Aorta (tissue), 5 donors: Measurements from ENCODE around the gene YTHDF1. TPM values are rescaled to one million over a fixed set of nuclear protein-coding genes. Genes with fewer than 3 reads are reported as not detected.

Experiments used
- ATAC-seq: fragments of 200-7000 bp; cut with Tn5 transposase; one replicate; pipeline ENCODE4 v1.9.1; 2022; ENCODE audit warnings: moderate library complexity; ENCODE audit not compliant: low FRiP score
- DNase-seq, 2 donors: peaks; one replicate each; pipeline ENCODE4 v3.0.0-alpha.2; 2020
- H3K27ac ChIP-seq, 2 donors: one replicate each; pipeline ENCODE4 v1.5.1; 2013; ENCODE audit warnings: low read length in 2 of 2, mild to moderate bottlenecking in 2 of 2, moderate library complexity in 2 of 2, control low read depth in 1 of 2, inconsistent platforms in 1 of 2, low read depth in 1 of 2
- H3K27me3 ChIP-seq, 2 donors: one replicate each; pipeline ENCODE4 v1.6.1; 2013; ENCODE audit warnings: control low read depth in 1 of 2, low read length in 1 of 2, mild to moderate bottlenecking in 1 of 2, moderate library complexity in 1 of 2; ENCODE audit not compliant: insufficient read depth in 2 of 2, control insufficient read depth in 1 of 2
- H3K36me3 ChIP-seq, 2 donors: one replicate each; pipeline ENCODE4 v1.6.1; 2013; ENCODE audit warnings: control low read depth in 1 of 2, low read length in 1 of 2, mild to moderate bottlenecking in 1 of 2; ENCODE audit not compliant: insufficient read depth in 2 of 2, control insufficient read depth in 1 of 2
- H3K4me1 ChIP-seq, 2 donors: one replicate each; pipeline ENCODE4 v1.6.1; 2013; ENCODE audit warnings: low read length in 2 of 2, control low read depth in 1 of 2, mild to moderate bottlenecking in 1 of 2, moderate library complexity in 1 of 2; ENCODE audit not compliant: insufficient read depth in 2 of 2, control insufficient read depth in 1 of 2
- H3K4me3 ChIP-seq, 2 donors: one replicate each; pipeline ENCODE4 v1.5.1; 2013; ENCODE audit warnings: low read length in 2 of 2, control low read depth in 1 of 2, mild to moderate bottlenecking in 1 of 2
- H3K9me3 ChIP-seq: one replicate; pipeline ENCODE4 v1.6.1; 2013; ENCODE audit warnings: mild to moderate bottlenecking, low read length; ENCODE audit not compliant: control insufficient read depth
- WGBS, 2 donors: extraction: QIAGEN DNeasy Blood & Tissue Kit; methylation state at CpG; one replicate each; pipeline ENCODE4 v1.1.7; 2013; 5-methylcytosine and 5-hydroxymethylcytosine counted together
- intact Hi-C, 2 donors: fragments of 100-400 bp; cut with DNase I; formaldehyde crosslinking; loops; one replicate each; pipeline versions ENCODE4 v1.14.2 to v1.15.0; 2022
- polyA plus RNA-seq, 2 donors: library from polyadenylated mRNA; stranded (reverse); fragments of 200-250 nt; gene quantifications; one replicate each; pipeline ENCODE4 v1.2.3, GENCODE V29; 2013
- total RNA-seq, 2 donors: library from RNA; stranded (reverse); fragmentation: NEBNext Ultra II Directional; extraction: Animal tissue kit (Norgen Biotek cat#: 25700); gene quantifications; one replicate each; pipeline ENCODE4 v1.2.1, GENCODE V29; 2021
- donor health status: healthy with polysubstance abuse.
- donor health status: Bipolar disorder and iron deficiency.
- donor health status: DM: no; HTN: no; CAD: no.
- donor health status: DM: no; HTN: no; CAD: no.
- donor health status: DM: yes; HTN: yes; CAD: no.

YTHDF1 gene
- total and polyA plus RNA-seq, 4 donors: 19.8 to 30.4 (median 24.7) TPM

DNA sequence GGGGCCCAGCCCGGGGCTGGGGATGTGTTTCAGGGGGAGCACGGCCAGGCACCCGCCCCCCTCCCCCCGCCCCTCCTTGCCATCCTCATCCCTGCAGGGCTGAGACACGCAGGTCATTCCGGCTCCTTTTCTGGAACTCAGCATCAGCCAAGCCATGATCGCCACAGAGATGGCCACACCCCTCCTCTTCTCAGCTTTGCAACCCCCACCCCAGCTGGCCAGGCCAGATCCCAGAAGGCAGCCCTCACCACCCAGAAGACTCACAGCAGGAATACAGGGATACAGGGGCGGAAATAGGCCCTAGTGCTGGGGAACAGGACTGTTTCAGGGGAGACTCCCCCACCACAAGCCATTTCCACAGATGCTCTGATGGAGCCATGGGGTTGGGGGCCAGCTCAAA lies 33.5 kb downstream of the YTHDF1 start:
- no peaks in the 10 kb centered on the region for H3K36me3 ChIP-seq
- DNase-seq: no peak
- H3K4me3 ChIP-seq: no peak overlapping the region
- no peak overlapping the region for H3K27ac ChIP-seq
- no peak for ATAC-seq
- intact Hi-C loops: no loop called here
- no peaks in the 10 kb centered on the region for H3K4me1 ChIP-seq
- no peaks in the 10 kb centered on the region for H3K9me3 ChIP-seq
- 45 to 49% methylated on average over 6 to 8 of the region's 8 CpGs for WGBS, 2 donors
- H3K27me3 ChIP-seq: no peaks in the 10 kb centered on the region

DNA sequence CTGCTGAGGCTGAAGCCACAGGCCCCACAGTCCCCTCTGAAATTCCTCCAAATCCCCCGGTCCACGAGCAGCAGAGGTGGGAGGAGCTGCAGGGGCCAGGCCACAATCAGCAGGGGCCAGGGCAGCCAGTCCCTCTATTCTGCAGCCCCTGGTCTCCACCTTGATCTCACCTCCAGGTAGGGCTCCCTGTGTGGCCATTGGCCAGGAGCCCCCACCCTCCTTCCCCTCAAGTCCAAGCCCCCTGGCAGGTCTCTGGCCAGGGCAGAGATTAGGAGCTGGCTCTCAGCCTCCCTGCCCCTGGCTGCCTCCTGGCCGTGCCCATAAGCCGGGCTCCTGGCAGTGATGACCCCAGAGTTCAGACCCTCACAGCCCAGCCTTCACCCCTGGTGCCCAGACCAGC lies 34.7 kb downstream of the YTHDF1 start:
- ATAC-seq (no peak), DNase-seq (no peak)
- WGBS, 2 donors: 46 to 48% methylated on average over 4 of the region's 4 CpGs
- no peaks in the 10 kb centered on the region for H3K36me3 ChIP-seq
- no peaks in the 10 kb centered on the region for H3K9me3 ChIP-seq
- no peaks in the 10 kb centered on the region for H3K4me1 ChIP-seq
- intact Hi-C loops: no loop called here
- H3K27me3 ChIP-seq: peaks cover 0 to 2% of the 10 kb centered on the region in 2 donors
- no peak overlapping the region for H3K4me3 ChIP-seq
- no peak overlapping the region for H3K27ac ChIP-seq

DNA sequence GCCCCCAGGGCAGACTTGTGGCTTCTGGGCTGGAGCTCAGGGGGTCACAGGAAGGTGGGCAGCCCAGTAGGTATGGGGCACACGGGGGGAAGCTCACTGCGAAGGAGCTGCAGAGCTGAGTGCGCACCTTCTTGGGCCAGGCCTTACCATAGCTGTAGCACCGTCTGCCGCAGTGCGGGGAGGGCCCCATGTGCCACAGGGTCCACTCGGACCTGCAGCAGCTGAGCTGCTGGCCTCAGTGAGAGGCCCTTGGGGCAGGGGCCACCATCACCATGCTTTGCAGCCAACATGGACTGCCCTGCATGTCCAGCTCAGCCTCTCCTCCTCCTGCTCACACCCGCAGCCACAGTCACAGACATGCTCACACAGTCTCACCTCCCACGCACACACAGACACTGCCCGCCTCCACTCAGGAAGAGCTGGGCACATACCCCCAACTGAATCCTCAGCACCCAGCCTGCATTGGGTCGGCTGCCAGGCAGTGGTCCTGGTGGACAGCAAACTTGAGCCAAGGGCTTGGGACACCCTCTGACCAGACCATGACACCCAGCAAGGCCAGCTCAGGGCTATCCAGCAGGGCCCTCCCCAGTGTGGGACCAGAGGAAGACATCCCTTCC lies 35.3 kb downstream of the YTHDF1 start:
- Histone ChIP-seq H3K4me3 (no peak overlapping the region), H3K4me1 (no peaks in the 10 kb centered on the region), H3K9me3 (no peaks in the 10 kb centered on the region), H3K36me3 (no peaks in the 10 kb centered on the region), H3K27me3 (peaks cover 0 to 2% of the 10 kb centered on the region in 2 donors), H3K27ac (no peak overlapping the region)
- ATAC-seq: no peak
- intact Hi-C loops: no loop called here
- no peak for DNase-seq
- 80 to 84% methylated on average over 11 of the region's 11 CpGs for WGBS, 2 donors

DNA sequence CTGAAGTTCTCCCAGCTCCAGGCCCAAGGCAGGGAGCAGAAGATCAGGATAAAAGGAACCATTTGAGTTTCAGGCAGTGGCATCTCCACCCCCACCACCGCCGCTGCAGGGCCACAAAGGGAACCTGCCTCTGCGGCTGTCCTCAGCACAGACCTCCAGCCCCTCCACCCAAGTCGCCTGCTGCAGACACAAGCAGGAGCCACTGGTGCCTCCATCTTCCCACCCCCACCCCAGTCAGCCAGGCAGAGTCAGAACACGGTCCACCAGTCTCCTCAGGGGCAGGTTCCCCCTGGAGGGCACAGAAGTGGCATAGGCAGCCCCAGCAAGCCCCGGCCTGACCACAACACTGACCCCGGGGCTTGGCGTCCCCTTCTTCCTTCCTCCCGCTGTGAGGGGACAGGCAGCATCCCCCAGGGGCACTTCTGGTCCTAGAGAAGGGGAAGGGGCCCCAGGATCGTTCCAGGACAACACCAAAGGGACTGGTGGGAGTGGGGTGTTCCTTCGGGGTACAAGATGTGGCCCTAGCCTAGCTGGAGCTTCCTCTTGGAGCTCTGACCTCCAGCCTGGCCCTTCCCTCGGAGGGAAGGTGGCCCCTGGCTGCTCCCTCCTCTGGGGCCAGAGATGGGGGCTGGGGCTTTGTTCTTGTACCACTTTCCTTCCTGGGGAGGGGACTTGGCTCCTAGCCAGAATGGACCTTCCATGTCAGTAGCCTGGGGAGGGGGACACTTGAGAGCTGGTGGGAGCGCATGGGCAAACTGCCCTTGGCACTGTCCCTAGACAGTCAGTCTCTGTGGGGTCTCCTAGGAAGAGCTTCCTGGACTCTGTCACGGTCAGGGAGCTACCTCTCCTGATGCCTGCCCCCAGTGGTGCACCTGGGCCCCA lies 36.0 kb downstream of the YTHDF1 start:
- Histone ChIP-seq H3K4me1 (no peaks in the 10 kb centered on the region), H3K27me3 (peaks cover 0 to 2% of the 10 kb centered on the region in 2 donors), H3K4me3 (no peak overlapping the region), H3K36me3 (no peaks in the 10 kb centered on the region), H3K9me3 (no peaks in the 10 kb centered on the region), H3K27ac (no peak overlapping the region)
- DNase-seq: no peak
- intact Hi-C loops: loop anchor here (5.0 kb wide), 2 partner anchors 123 to 128 kb away; no protein-coding TSS in a partner anchor
- 36% methylated on average over 13 to 14 of the region's 14 CpGs for WGBS, 2 donors
- no peak for ATAC-seq

DNA sequence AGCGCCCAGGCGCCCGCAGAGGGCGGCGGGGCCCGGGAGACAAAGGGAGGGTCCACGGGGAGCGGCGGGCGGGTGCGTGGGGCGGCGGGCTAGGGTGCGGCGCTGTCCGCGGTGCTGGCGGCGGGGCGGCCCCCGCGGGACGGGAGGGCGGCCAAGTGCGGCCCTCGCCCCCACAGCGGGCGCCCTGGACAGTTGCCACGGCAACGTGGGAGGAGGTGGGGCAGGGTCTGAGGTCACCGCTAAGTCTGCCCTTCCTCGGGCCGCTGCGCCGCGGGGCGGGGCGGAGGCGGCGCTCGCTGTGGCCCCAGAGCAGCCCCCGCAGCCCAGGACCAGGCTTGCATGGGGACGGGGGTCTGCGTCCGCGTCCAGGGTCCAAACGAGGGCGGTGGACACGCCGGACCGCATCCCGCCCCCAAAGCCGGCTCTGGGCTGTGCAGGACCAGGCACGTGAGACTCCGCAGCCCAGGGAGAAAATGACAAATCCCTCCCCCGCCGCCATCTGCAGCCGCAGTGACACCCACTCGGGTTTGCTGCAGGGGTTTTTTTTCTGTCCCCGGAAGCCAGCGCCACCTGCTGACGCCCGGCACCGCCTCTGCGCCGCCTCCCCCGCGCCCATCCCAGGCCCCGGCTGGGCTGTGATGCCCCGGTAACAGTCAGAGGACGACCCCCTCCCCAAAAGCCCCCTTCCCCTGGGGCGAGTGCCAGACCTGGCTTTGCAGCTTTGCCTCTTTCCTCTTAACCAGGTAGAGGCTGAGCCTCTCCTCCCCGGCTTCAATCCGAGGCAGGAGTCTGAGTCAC lies 36.8 kb downstream of the YTHDF1 start:
- Histone ChIP-seq H3K36me3 (no peaks in the 10 kb centered on the region), H3K27ac (no peak overlapping the region), H3K27me3 (peaks cover 0 to 2% of the 10 kb centered on the region in 2 donors), H3K9me3 (no peaks in the 10 kb centered on the region), H3K4me3 (peak overlapping the region in 1 of 2 donors; percentile 4), H3K4me1 (no peaks in the 10 kb centered on the region)
- 1% methylated on average over 66 to 74 of the region's 74 CpGs for WGBS, 2 donors
- ATAC-seq (no peak), DNase-seq (peak in 1 of 2 donors; percentile 59)
- intact Hi-C loops: loop anchor here (5.0 kb wide), 2 partner anchors 122 to 127 kb away; no protein-coding TSS in a partner anchor

DNA sequence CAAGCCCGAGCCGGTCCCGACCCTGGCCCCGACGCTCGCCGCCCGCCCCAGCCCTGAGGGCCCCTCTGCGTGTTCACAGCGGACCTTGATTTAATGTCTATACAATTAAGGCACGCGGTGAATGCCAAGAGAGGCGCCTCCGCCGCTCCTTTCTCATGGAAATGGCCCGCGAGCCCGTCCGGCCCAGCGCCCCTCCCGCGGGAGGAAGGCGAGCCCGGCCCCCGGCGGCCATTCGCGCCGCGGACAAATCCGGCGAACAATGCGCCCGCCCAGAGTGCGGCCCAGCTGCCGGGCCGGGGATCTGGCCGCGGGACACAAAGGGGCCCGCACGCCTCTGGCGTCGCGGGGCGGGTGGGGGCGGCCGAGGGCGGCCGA lies 37.5 kb downstream of the YTHDF1 start:
- intact Hi-C loops: loop anchor here (5.0 kb wide), 2 partner anchors 121 to 126 kb away; no protein-coding TSS in a partner anchor
- Histone ChIP-seq H3K4me1 (no peaks in the 10 kb centered on the region), H3K4me3 (peak overlapping the region in 1 of 2 donors; percentile 4), H3K36me3 (no peaks in the 10 kb centered on the region), H3K27ac (no peak overlapping the region), H3K9me3 (no peaks in the 10 kb centered on the region), H3K27me3 (peaks cover 0 to 2% of the 10 kb centered on the region in 2 donors)
- ATAC-seq: no peak
- WGBS, 2 donors: 1% methylated on average over 17 to 49 of the region's 49 CpGs
- DNase-seq: no peak

DNA sequence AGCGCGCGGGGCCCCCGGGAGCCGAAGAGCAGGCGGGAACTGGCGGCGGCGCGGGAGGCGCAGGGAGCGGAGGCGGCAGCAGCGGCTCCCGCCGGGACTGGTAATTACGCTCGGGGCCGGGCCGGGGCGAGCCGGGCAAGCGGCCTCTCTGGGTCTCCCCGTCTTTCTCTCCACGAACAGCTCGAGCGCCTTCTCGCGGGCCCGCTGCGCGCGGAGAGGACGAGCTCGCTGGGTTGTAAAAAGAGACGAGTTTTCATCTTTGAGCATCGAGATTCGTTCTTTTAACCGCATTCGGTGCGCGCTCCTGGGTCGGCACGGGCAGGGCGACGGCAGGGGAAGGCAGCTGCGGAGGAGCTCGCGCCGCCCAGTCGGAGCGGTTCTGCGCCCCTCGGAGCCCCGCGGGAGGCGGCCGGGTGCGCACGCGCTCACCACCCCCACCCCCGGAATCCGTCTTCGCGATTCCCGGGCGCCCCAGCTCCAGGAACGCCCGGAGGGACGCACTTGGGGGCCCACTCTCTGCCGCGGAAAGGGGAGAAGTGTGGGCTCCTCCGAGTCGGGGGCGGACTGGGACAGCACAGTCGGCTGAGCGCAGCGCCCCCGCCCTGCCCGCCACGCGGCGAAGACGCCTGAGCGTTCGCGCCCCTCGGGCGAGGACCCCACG lies 38.0 kb downstream of the YTHDF1 start:
- Histone ChIP-seq H3K27me3 (peaks cover 0 to 2% of the 10 kb centered on the region in 2 donors), H3K36me3 (no peaks in the 10 kb centered on the region), H3K9me3 (no peaks in the 10 kb centered on the region), H3K4me3 (no peak overlapping the region), H3K4me1 (no peaks in the 10 kb centered on the region), H3K27ac (no peak overlapping the region)
- 1 to 2% methylated on average over 58 to 90 of the region's 90 CpGs for WGBS, 2 donors
- DNase-seq (no peak), ATAC-seq (no peak)
- intact Hi-C loops: loop anchor here (5.0 kb wide), 2 partner anchors 121 to 126 kb away; no protein-coding TSS in a partner anchor
